GM12892 (cell line): ENCODE data around the gene IFI35.

Experiments used
- POLR2A ChIP-seq: IDR thresholded peaks from 2 replicates; pipeline ENCODE4 v1.6.1; 2011; ENCODE audit warnings: low read depth, low read length, control low read depth
- TAF1 ChIP-seq: IDR thresholded peaks from 2 replicates; pipeline ENCODE4 v1.6.1; 2011; ENCODE audit warnings: low read depth, mild to moderate bottlenecking, control low read depth, low read length, borderline replicate concordance

DNA sequence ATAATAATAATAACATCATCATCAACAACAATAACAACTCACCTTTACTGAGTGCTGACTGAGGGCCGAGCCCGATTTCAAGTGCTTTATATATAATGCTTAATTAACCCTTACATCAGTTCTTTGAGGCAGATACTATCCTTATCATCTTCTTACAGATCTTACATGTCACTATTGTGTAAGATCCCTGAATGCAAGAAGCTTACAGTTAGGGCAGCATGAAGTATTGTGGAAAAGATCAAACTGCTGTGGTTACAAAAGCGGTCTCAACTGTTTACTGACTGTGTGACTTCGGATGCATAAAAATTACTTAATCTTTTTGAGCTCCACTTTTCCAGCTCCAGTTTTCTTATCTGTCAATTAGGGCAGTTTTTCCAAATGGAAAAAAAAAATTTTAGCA, 12.3 kb downstream of the IFI35 start:
- TF ChIP-seq POLR2A (no peak), TAF1 (no peak)
